Adrenal gland (tissue), 12 donors: Measurements from ENCODE around the gene SELENOP. TPM values are rescaled to one million over a fixed set of nuclear protein-coding genes. Genes with fewer than 3 reads are reported as not detected.

ENCODE experiments used
- DNase-seq, 7 donors: peaks; one replicate each; pipeline ENCODE4 v3.0.0-alpha.2; 2019 to 2020
- H3K27ac ChIP-seq, 5 donors: fragments of 200-600 bp; sonication (generic) in 4 of 5; 1 replicate in 3 of 5; 2 replicates in 2 of 5; pipeline versions ENCODE4 v1.5.1 to v1.8.0; 2016 to 2020; ENCODE audit warnings: mild to moderate bottlenecking in 1 of 5
- H3K27me3 ChIP-seq: fragments of 200-600 bp; 2 replicates; pipeline ENCODE4 v1.8.0; 2021
- H3K36me3 ChIP-seq, 2 donors: fragments of 200-600 bp; replicated peaks in 1 of 2; 1 replicate in 1 of 2; 2 replicates in 1 of 2; pipeline versions ENCODE4 v1.5.1 to v1.8.0; 2018 to 2022
- H3K4me1 ChIP-seq, 2 donors: fragments of 200-600 bp; replicated peaks in 1 of 2; 1 replicate in 1 of 2; 2 replicates in 1 of 2; pipeline versions ENCODE4 v1.5.1 to v1.8.0; 2018 to 2021
- H3K4me3 ChIP-seq, 4 donors: fragments of 200-600 bp; sonication (generic) in 3 of 4; one replicate each; pipeline ENCODE4 v1.5.1; 2016 to 2018
- H3K9me3 ChIP-seq, 3 donors: fragments of 200-600 bp; sonication (generic) in 1 of 3; replicated peaks in 1 of 3; 1 replicate in 2 of 3; 2 replicates in 1 of 3; pipeline versions ENCODE4 v1.5.1 to v1.8.0; 2016 to 2021
- POLR2A ChIP-seq, 2 donors: fragments of 450-650 bp; IDR thresholded peaks; one replicate each; pipeline ENCODE4 v1.6.1; 2017; ENCODE audit warnings: antibody characterized with exemption in 2 of 2, mild to moderate bottlenecking in 2 of 2, moderate library complexity in 1 of 2
- WGBS, 4 donors: extraction: QIAGEN DNeasy Blood & Tissue Kit in 2 of 4; methylation state at CpG; one replicate each; pipeline versions ENCODE4 v1.1.5 to v1.1.7; 2013 to 2017; 5-methylcytosine and 5-hydroxymethylcytosine counted together
- intact Hi-C, 2 donors: fragments of 100-400 bp; cut with DNase I; formaldehyde crosslinking; loops; one replicate each; pipeline versions ENCODE4 v1.14.1 to v1.15.0; 2022 to 2023
- polyA plus RNA-seq, 3 donors: library from polyadenylated mRNA; stranded (reverse); fragments of 200-250 nt in 2 of 3; fragments of 350-450 nt in 1 of 3; fragmentation: Illumina TruSeq in 1 of 3; extraction: RNeasy Lipid Tissue Mini Kit (QIAGEN cat#74804) in 1 of 3; gene quantifications; one replicate each; pipeline ENCODE4 v1.2.3, GENCODE V29; 2013 to 2014
- total RNA-seq, 9 donors: library from RNA; depleted of rRNA in 4 of 9; stranded (reverse); fragments of >200 nt in 4 of 9; fragments of 120-200 nt in 1 of 9; fragmentation: NEBNext Ultra II Directional in 1 of 9; extraction: Animal tissue kit (Norgen Biotek cat#: 25700) in 1 of 9; gene quantifications; one replicate each; pipeline versions ENCODE4 v1.1.0 to v1.2.4, GENCODE V29; 2013 to 2023
- TF ChIP-seq, protein P1 (sequence below), 6 experiments: fragments of 450-650 bp in 4 of 6; fragments of 200-600 bp in 2 of 6; sonication (generic) in 1 of 6; IDR thresholded peaks; 1 replicate in 5 of 6; 2 replicates in 1 of 6; pipeline versions ENCODE4 v1.5.1 to v1.8.0; 2016 to 2021; ENCODE audit warnings: antibody characterized with exemption in 6 of 6, mild to moderate bottlenecking in 2 of 6, moderate library complexity in 1 of 6
- donor health status: healthy with polysubstance abuse.
- donor health status: Bipolar disorder and iron deficiency.
- donor health status: DM: yes; HTN: yes; CAD: no.
- donor health status: DM: no; HTN: no; CAD: no.
- donor health status: DM: no; HTN: no; CAD: no.
- donor health status: DM: yes; HTN: yes; CAD: no.

The SELENOP gene
- total and polyA plus RNA-seq, 12 donors, result 66.0 to 1,654 (median 662) TPM

DNA sequence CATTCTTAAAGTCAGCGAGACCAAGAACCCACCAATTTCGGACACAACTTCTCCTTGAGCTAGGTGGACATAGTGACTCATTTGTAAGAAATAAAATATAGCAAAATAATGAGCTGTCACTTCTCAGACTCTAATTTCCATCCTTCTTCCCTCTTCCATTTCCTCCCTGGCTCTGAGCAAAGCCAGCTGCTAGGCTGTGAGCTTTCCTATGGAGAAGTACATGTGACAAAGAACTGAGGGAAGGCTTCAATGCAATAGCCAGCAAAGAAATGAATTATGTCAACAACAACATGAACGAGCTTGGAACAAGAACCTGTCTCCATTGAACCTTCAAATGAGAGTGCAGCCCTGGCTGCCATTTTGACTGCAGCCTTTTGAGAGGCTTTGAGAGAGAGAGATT is 25.9 kb upstream of the SELENOP start:
- WGBS, 4 donors, result 67 to 80% (median 72%) methylated on average over 3 of the region's 3 CpGs
- Histone ChIP-seq H3K27me3 (no peaks in the 10 kb centered on the region), H3K4me3 (no peak overlapping the region), H3K9me3 (no peaks in the 10 kb centered on the region), H3K27ac (peak overlapping the region in 2 of 5 donors; percentile 0 to 42), H3K4me1 (peaks cover 10 to 14% of the 10 kb centered on the region in 2 donors), H3K36me3 (no peaks in the 10 kb centered on the region)
- TF ChIP-seq, protein P1, sequence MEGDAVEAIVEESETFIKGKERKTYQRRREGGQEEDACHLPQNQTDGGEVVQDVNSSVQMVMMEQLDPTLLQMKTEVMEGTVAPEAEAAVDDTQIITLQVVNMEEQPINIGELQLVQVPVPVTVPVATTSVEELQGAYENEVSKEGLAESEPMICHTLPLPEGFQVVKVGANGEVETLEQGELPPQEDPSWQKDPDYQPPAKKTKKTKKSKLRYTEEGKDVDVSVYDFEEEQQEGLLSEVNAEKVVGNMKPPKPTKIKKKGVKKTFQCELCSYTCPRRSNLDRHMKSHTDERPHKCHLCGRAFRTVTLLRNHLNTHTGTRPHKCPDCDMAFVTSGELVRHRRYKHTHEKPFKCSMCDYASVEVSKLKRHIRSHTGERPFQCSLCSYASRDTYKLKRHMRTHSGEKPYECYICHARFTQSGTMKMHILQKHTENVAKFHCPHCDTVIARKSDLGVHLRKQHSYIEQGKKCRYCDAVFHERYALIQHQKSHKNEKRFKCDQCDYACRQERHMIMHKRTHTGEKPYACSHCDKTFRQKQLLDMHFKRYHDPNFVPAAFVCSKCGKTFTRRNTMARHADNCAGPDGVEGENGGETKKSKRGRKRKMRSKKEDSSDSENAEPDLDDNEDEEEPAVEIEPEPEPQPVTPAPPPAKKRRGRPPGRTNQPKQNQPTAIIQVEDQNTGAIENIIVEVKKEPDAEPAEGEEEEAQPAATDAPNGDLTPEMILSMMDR (IDR thresholded peaks at IDR 0.05), result no peak
- no peak for TF ChIP-seq POLR2A (IDR thresholded peaks at IDR 0.05)
- DNase-seq, result peak in 1 of 7 donors; percentile 10
- intact Hi-C loops, result no loop called here

DNA sequence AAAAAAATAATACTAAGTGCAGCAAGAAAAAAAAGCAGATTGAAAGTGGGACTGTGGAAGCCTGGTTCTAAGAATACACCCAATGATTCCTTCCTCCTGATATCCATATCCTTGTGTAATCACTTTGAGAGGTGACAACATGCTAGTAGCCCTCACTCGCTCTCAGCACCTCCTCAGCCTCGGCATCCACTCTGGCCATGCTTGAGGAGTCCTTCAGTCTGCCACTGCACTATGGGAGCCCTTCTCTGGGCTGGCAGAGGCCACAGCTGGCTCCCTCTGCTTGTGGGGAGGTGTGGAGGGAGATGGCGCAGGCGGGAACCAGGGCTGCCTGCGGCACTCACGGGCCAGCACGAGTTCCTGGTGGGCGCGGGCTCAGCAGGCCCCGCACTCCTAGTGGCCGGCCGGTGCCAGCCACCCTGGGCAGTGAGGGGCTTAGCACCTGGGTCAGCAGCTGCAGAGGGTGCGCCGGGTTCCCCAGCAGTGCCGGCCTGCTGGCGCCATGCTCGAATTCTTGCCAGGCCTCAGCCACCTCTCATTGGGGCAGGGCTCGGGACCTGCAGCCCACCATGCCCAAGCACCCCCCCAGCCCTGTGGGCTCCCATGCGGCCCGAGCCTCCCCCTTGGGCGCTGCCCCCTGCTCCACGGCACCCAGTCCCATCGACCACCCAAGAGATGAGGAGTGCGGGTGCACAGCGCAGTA is 24.5 kb upstream of the SELENOP start:
- no peak for TF ChIP-seq POLR2A (IDR thresholded peaks at IDR 0.05)
- TF ChIP-seq, protein P1 (IDR thresholded peaks at IDR 0.05), result no peak
- intact Hi-C loops, result no loop called here
- H3K4me1 ChIP-seq, result peaks cover 8 to 12% of the 10 kb centered on the region in 2 donors
- H3K4me3 ChIP-seq, result no peak overlapping the region
- no peak overlapping the region for H3K27ac ChIP-seq
- H3K36me3 ChIP-seq, result no peaks in the 10 kb centered on the region
- 96 to 100% (median 96%) methylated on average over 2 to 25 of the region's 25 CpGs for WGBS, 4 donors
- H3K27me3 ChIP-seq, result no peaks in the 10 kb centered on the region
- no peaks in the 10 kb centered on the region for H3K9me3 ChIP-seq
- no peak for DNase-seq

DNA sequence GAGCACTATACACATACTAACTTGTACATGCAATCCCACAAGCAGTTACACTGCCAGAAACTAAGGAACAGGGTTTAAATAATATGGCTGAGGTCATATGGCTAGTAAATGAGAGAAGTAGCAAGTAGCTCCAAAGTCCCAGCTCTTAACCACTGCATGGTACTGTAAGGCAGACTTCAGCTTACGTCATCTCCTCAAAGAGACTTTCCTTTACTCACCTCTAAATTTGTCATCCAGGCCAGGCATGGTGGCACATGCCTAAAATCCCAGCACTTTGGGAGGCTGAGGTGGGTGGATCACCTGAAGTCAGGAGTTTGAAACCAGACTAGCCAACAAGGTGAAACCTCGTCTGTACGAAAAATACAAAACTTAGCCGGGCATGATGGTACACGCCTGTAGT is 20.4 kb upstream of the SELENOP start:
- DNase-seq, result no peak
- H3K4me1 ChIP-seq, result peaks cover 0 to 2% of the 10 kb centered on the region in 2 donors
- no peak overlapping the region for H3K4me3 ChIP-seq
- intact Hi-C loops, result no loop called here
- H3K27me3 ChIP-seq, result no peaks in the 10 kb centered on the region
- H3K36me3 ChIP-seq, result no peaks in the 10 kb centered on the region
- TF ChIP-seq, protein P1 (IDR thresholded peaks at IDR 0.05), result no peak
- TF ChIP-seq POLR2A (IDR thresholded peaks at IDR 0.05), result no peak
- H3K27ac ChIP-seq, result no peak overlapping the region
- WGBS, 4 donors, result 92 to 96% (median 93%) methylated on average over 5 of the region's 5 CpGs
- no peaks in the 10 kb centered on the region for H3K9me3 ChIP-seq

DNA sequence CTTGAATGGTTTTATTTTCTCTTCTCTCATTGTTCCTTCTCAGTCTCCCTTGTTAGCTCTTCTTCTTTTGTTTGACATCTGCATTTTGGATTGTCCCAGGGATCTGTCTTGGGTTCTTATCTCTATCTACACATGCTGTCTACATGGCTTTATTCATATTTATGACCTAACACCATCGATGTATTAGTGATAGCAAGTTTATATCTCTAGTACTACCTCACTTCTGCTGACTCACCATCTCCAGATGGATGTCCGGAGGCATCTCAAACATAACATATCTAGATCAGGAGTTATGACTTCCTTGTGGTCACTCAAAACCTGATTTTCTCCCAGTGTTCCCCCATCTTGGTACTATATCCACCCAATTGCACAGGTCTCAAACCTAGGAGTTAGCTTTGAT is 19.2 kb upstream of the SELENOP start:
- no peaks in the 10 kb centered on the region for H3K9me3 ChIP-seq
- no peaks in the 10 kb centered on the region for H3K36me3 ChIP-seq
- TF ChIP-seq, protein P1 (IDR thresholded peaks at IDR 0.05), result no peak
- TF ChIP-seq POLR2A (IDR thresholded peaks at IDR 0.05), result no peak
- H3K27ac ChIP-seq, result no peak overlapping the region
- intact Hi-C loops, result no loop called here
- no peaks in the 10 kb centered on the region for H3K27me3 ChIP-seq
- 72 to 81% (median 76%) methylated on average over 2 of the region's 2 CpGs for WGBS, 4 donors
- H3K4me3 ChIP-seq, result no peak overlapping the region
- H3K4me1 ChIP-seq, result peaks cover 0 to 5% of the 10 kb centered on the region in 2 donors
- no peak for DNase-seq
